ENCODE measurements around the gene CLPX. TPM values are rescaled to one million over a fixed set of nuclear protein-coding genes. Genes with fewer than 3 reads are reported as not detected.
"Not testable (repeated sequence)": the region's sequence is repeated elsewhere in the genome, so short reads cannot be mapped to it uniquely, and the experiment has no call there.

CLPX gene
- total RNA-seq, 1 donor from 2014 or later, result 31.7 TPM

DNA sequence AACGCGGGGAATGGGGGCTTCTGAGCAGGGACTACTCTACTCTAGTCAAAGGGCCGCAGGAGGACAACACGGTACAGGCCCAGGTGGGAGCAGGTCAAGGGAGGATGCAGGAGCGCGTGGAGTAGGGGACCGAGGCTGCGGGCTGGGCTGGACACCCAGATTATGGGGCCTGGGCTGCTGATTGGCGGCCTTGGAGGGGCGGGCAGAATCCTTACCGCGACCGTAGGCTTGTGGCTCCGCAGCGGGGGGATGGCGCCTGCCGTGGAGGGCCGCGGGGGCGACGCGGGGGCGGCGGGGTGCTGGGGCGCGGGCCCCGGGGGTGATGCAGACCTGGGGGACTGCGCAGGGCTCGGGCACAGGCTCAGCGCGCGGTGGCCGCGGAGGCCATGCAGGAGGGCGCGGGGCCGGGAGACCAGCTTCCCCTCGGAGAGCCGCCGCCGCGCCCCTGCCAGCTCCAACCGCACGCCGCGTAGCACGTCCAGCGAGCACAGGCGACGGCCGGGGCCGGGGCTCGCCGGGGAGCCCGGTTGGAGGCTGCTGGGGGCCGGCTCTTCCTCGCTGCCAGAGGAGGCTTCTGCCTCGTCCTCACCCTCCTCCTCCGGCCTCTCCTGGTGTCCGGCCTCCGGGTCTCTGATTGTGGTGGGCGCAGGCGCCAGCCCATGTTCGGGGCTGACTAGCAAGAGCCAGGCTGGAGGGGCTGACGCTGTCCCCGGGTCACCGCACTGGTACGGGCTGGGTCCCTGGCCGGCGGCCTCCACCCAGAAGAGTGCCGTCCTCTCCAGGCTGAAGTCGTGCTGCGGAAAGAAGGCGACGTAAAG is 83.0 kb downstream of the CLPX start:
- DNase-seq (ENCODE audit: low read depth in 2 of 2), result no peak

DNA sequence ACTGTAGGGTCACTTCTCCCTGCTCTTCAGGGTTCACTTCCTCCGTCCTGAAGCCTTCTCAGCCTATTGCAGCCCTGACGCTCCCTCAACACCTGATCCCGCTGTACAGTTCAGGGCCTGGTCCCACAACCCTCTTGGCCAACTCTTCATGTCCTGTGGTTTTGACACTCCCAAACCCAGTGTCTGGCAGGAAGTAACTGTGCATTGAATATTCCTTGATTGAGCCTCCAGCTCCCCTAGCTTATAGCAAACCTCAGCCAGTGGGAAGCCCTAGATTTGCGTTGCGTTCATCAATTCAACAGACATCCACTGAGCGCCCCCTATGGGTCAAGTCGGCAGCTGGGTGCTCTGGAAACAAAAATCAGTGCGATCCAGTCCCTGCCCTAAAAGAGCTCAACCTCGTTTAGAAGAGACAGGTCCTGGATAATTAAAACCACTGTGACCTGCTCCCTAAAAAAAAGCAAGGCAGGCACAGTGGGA is 83.7 kb downstream of the CLPX start:
- peak; percentile 60 to 77 for DNase-seq (ENCODE audit: low read depth in 2 of 2)

DNA sequence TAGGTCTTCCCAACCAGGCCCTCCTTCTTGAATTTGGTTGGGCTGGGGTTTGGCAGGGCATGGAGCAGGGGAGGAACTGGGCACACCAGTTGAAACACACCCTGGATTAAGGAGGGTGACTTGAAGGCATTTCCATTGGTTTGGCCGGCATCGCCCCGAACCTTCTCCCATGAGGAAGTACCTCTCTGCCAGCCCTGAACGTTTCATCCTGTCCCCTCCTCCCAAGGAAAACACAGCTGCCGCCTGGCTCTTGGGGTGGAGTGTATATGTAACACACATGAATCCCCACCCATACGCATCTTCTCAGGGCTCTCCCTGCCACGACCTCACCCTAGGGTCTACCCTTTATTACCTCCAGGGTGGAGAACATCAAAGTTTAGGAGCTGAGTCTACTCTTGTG is 84.7 kb downstream of the CLPX start:
- no peak for DNase-seq (ENCODE audit: low read depth in 2 of 2)

DNA sequence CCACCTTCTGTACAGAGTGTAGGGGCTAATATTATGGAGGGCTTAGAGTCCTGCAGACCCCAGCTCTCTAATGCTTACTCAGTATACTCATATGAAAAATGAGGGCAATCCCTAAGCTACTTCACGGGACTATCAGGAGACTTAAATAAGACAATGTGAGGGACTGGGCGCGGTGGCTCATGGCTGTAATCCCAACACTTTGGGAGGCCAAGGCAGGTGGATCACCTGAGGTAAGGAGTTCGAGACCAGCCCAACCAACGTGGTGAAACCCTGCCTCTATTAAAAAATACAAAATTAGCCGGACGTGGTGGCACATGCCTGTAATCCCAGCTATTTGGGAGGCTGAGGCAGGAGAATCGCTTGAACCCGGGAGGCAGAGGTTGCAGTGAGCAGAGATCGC is 85.3 kb downstream of the CLPX start:
- not testable (repeated sequence) for DNase-seq (ENCODE audit: low read depth in 2 of 2)

DNA sequence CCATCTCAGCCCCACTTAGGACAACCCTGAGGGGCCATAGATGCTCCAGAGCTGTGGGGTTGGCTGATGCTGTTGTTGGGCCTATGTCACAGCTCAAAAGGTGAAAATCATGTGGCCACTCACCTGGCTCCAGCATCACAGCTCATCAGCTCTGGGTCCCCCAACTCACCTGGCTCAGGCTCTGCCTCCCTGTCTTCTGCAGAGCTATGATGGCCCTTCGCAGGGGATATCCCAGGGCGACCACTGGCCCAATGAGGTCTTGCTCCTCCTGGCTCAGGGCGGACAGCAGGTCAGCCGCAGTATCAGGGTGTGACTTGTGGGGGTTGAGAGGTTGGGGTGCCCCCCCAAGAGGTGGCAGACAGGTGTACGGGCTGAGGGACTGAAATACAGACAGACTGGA is 85.8 kb downstream of the CLPX start:
- DNase-seq (ENCODE audit: low read depth in 2 of 2), result no peak

Other genes starting within 250 kb of the CLPX start
- gene SPG21, start 195.4 kb downstream of the CLPX start, total RNA-seq, result 51.6 and 69.6 TPM in 2 replicates
- 9.6 and 13.9 TPM in 2 replicates for gene MTFMT, start 155.7 kb downstream of the CLPX start, total RNA-seq
- not detected in 2 replicates for gene SLC51B, start 140.0 kb downstream of the CLPX start, total RNA-seq
- gene RASL12, start 117.4 kb downstream of the CLPX start, total RNA-seq, result not detected in 2 replicates
- gene KBTBD13, start 108.6 kb downstream of the CLPX start, total RNA-seq, result not detected in 2 replicates
- 1.1 and 2.6 TPM in 2 replicates for gene UBAP1L, start 70.1 kb downstream of the CLPX start, total RNA-seq
- gene PDCD7, start 51.5 kb downstream of the CLPX start, total RNA-seq, result 8.3 and 11.3 TPM in 2 replicates
- not detected in 2 replicates for gene CILP, start 26.1 kb upstream of the CLPX start, total RNA-seq
- 1.7 and 2.2 TPM in 2 replicates for gene PARP16, start 101.5 kb upstream of the CLPX start, total RNA-seq
- gene RNU5A-1, start 110.7 kb upstream of the CLPX start, total RNA-seq, result not detected in 2 replicates
- not detected in 2 replicates for gene RNU5B-1, start 119.3 kb upstream of the CLPX start, total RNA-seq
- gene IGDCC3, start 192.7 kb upstream of the CLPX start, total RNA-seq, result under 0.01 TPM in 1 of 2 replicates, not detected in the other
- gene IGDCC4, start 237.6 kb upstream of the CLPX start, total RNA-seq, result under 0.01 and 0.22 TPM in 2 replicates

All from lung microvascular endothelial cell (primary cell).